ENCODE data around the gene RMI1.
"Not testable (repeated sequence)": the region's sequence is repeated elsewhere in the genome, so short reads cannot be mapped to it uniquely, and the experiment has no call there.

The RMI1 gene

GRCh38 chr9:84002344-84002743 lies 21.7 kb downstream of the RMI1 start:
- no peak for DNase-seq (ENCODE audit: low read depth in 3 of 3, low spot score in 1 of 3)

GRCh38 chr9:84003246-84003645 lies 22.6 kb downstream of the RMI1 start:
- DNase-seq (ENCODE audit: low read depth in 3 of 3, low spot score in 1 of 3), result no peak

- DNase-seq (ENCODE audit: low read depth in 3 of 3, low spot score in 1 of 3), result no peak
Measured at GRCh38 chr9:84007662-84008061, 27.1 kb downstream of the RMI1 start.

DNA sequence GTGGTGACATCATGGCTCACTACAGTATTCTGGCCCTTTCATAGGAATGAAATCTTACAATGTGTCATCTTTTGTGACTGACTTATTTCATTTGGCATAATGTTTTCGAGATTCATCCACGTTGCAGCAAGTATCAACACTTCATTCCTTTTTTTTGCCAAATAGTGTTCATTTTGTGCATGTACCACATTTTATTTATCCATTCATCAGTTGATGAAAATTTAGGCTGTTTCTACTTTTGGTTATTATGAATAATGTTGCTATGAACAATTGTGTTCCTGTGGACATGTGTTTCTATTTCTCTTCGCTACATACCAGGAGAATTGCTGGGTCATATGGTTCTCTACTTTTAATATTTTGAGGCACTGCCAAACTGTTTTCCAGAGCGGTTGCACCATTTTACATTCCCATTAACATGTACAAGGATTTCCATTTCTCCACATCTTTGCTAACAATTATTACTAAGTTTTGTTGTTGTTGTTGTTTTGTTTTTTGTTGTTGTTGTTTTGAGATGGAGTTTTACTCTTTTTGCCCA lies 43.5 kb downstream of the RMI1 start:
- no peak for DNase-seq (ENCODE audit: low read depth in 3 of 3, low spot score in 1 of 3)

- no peak for DNase-seq (ENCODE audit: low read depth in 3 of 3, low spot score in 1 of 3)
Measured at GRCh38 chr9:84027201-84027600, 46.6 kb downstream of the RMI1 start.

DNA sequence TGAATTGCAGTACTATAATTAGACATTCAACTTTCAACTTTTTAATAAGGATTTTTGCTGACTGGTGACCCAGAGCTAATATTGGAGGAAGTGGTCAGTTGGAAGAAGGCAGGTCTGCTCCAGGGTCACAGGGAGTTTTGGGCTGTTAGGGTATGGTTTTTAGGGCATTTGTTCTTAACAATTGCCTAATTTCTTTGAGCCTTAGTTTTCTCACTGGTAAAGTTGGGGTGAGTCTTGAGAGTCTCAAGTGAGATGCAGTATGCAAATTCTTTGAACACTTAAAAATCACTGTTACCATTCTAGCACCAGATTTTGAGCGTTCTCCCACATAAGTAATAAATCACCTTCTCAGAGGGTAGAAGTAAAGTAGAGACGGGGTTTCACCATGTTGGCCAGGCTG lies 50.9 kb downstream of the RMI1 start:
- DNase-seq (ENCODE audit: low read depth in 3 of 3, low spot score in 1 of 3), result no peak

- not testable (repeated sequence) for DNase-seq (ENCODE audit: low read depth in 3 of 3, low spot score in 1 of 3)
Measured at GRCh38 chr9:84041857-84042256, 61.3 kb downstream of the RMI1 start.

GRCh38 chr9:84045481-84046097 lies 65.0 kb downstream of the RMI1 start:
- DNase-seq (ENCODE audit: low read depth in 3 of 3, low spot score in 1 of 3), result no peak
